Measurements from ENCODE around the gene MCC.

- TF ChIP-seq CTCF (IDR thresholded peaks at IDR 0.05) (no peak), EP300 (IDR thresholded peaks at IDR 0.05) (no peak)
Observed at GRCh38 chr5:113281194-113281593, 207.1 kb downstream of the MCC start.
